ENCODE measurements around the gene ERCC6L2.

GRCh38 chr9:95993337-95993736 lies 117.8 kb downstream of the ERCC6L2 start:
- TF ChIP-seq NFIC (IDR thresholded peaks at IDR 0.05; ENCODE audit: borderline replicate concordance), result no peak
- TF ChIP-seq GATA2 (CRISPR knock-in tag; IDR thresholded peaks at IDR 0.05), result no peak
- TF ChIP-seq ELF1 (IDR thresholded peaks at IDR 0.05), result no peak
- TF ChIP-seq POLR2AphosphoS5 (IDR thresholded peaks at IDR 0.05; ENCODE audit: low read depth, low read length), result no peak
- TF ChIP-seq, protein P1, sequence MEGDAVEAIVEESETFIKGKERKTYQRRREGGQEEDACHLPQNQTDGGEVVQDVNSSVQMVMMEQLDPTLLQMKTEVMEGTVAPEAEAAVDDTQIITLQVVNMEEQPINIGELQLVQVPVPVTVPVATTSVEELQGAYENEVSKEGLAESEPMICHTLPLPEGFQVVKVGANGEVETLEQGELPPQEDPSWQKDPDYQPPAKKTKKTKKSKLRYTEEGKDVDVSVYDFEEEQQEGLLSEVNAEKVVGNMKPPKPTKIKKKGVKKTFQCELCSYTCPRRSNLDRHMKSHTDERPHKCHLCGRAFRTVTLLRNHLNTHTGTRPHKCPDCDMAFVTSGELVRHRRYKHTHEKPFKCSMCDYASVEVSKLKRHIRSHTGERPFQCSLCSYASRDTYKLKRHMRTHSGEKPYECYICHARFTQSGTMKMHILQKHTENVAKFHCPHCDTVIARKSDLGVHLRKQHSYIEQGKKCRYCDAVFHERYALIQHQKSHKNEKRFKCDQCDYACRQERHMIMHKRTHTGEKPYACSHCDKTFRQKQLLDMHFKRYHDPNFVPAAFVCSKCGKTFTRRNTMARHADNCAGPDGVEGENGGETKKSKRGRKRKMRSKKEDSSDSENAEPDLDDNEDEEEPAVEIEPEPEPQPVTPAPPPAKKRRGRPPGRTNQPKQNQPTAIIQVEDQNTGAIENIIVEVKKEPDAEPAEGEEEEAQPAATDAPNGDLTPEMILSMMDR (IDR thresholded peaks at IDR 0.05), result no peak
- TF ChIP-seq GABPA (IDR thresholded peaks at IDR 0.05; ENCODE audit: low read depth), result no peak
- TF ChIP-seq EZH2phosphoT487 (IDR thresholded peaks at IDR 0.05; ENCODE audit: borderline replicate concordance, low read depth), result no peak
- TF ChIP-seq MXI1 (IDR thresholded peaks at IDR 0.05; ENCODE audit: low read depth, low read length), result no peak

Data from SK-N-SH (cell line).